ENCODE data around the gene MRGPRX2. TPM values are rescaled to one million over a fixed set of nuclear protein-coding genes. Genes with fewer than 3 reads are reported as not detected.
A peak's percentile ranks its signal among the peaks of the same experiment; 100 is the strongest.

Gene MRGPRX2
- total RNA-seq, 1 donor from 2014 or later, result not detected

DNA sequence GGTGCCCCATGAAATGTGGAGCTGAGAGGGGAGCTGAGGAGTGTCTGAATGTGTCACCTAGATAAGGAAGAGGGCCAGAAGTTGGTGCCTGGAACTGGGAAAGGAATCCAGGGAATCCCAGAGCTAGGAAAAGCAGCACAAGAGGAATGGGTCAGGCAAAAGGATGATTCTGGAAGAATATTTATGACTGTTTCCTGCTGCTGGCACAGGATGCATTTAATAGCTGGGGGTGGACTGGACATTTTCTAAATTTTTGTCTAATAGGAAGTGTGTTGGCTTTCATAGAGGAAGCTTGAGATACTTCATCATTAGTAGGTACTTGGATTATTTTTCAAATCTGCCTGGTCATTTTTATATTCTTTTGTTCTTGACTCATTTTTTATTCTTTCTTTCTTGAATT lies 17.4 kb upstream of the MRGPRX2 start:
- Mint-ChIP-seq H3K4me1 (ENCODE audit: low read depth, unreplicated experiment) (no peaks in the 10 kb centered on the region), H3K27ac (ENCODE audit: unreplicated experiment) (no peak overlapping the region), H3K4me3 (ENCODE audit: unreplicated experiment) (no peak overlapping the region), H3K9me3 (ENCODE audit: unreplicated experiment) (peaks cover 2% of the 10 kb centered on the region), H3K36me3 (ENCODE audit: unreplicated experiment) (no peaks in the 10 kb centered on the region), H3K27me3 (ENCODE audit: unreplicated experiment) (peaks cover 4% of the 10 kb centered on the region)
- DNase-seq, result no peak
- TF ChIP-seq, protein P1, sequence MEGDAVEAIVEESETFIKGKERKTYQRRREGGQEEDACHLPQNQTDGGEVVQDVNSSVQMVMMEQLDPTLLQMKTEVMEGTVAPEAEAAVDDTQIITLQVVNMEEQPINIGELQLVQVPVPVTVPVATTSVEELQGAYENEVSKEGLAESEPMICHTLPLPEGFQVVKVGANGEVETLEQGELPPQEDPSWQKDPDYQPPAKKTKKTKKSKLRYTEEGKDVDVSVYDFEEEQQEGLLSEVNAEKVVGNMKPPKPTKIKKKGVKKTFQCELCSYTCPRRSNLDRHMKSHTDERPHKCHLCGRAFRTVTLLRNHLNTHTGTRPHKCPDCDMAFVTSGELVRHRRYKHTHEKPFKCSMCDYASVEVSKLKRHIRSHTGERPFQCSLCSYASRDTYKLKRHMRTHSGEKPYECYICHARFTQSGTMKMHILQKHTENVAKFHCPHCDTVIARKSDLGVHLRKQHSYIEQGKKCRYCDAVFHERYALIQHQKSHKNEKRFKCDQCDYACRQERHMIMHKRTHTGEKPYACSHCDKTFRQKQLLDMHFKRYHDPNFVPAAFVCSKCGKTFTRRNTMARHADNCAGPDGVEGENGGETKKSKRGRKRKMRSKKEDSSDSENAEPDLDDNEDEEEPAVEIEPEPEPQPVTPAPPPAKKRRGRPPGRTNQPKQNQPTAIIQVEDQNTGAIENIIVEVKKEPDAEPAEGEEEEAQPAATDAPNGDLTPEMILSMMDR (IDR thresholded peaks at IDR 0.05; ENCODE audit: partially characterized antibody, unreplicated experiment), result no peak

DNA sequence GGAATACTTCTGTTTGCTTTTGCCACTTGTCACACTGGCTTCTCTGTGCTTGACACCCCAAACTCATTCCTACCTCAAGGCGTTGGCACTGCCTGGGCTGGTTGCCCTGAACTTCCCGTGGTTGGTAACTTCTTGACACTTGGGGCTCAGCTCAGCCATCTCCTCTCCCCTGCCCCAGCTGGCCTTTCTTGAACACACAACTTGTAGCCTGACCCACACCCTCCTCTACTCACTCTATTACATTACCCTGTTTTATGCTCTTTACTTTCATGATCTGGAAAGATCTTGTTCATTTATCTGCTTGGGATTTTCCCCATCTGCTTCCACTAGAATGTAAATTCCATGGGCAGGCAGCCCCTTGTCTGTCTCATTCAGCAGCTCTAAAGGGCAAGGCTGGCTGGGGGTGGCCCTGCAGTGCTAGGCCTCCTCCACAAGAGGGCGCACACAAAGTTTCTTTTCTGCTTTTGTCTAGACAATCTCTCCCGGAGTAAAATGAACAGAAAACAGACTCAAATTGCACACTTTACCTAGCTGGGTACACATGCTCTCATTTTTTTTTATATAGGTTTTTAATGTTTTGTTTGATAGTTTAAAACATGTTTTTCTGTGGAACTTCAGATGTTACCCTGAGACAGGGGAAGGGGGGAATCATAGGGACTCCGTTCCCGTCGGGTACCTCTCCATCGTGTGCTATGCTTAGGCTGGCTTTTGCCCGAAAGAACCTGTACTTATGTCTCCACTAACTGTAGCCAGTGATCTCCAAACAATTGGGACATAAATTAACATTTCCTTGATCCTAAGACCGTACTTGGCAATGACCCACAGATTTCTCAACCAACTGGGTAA lies 16.4 kb upstream of the MRGPRX2 start:
- Mint-ChIP-seq H3K4me1 (ENCODE audit: low read depth, unreplicated experiment) (peaks cover 1% of the 10 kb centered on the region), H3K27me3 (ENCODE audit: unreplicated experiment) (peaks cover 5% of the 10 kb centered on the region), H3K27ac (ENCODE audit: unreplicated experiment) (no peak overlapping the region), H3K9me3 (ENCODE audit: unreplicated experiment) (peaks cover 2% of the 10 kb centered on the region), H3K4me3 (ENCODE audit: unreplicated experiment) (no peak overlapping the region), H3K36me3 (ENCODE audit: unreplicated experiment) (no peaks in the 10 kb centered on the region)
- peak; percentile 78 for DNase-seq
- TF ChIP-seq, protein P1 (IDR thresholded peaks at IDR 0.05; ENCODE audit: partially characterized antibody, unreplicated experiment), result peak; percentile 97

DNA sequence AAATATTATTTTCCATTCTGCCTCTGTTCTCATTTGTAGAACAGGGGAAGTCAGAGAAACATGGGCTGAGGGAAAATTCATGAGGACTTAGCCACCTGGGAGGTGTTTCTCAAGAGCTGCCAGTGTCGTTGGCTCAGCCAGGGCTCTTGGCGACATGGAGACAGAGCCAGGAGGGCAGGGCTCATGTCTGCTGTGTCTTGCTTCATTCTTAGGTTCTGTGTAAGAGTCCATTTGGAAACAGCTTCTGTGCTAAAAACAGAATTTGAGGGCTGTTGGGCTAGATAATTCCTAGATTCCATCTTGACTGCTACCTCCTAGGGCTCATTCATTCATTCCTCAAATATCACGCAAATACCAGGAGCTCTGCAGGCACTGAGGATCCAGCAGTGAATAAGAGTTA lies 15.1 kb upstream of the MRGPRX2 start:
- Mint-ChIP-seq H3K27me3 (ENCODE audit: unreplicated experiment) (peaks cover 5% of the 10 kb centered on the region), H3K4me3 (ENCODE audit: unreplicated experiment) (no peak overlapping the region), H3K4me1 (ENCODE audit: low read depth, unreplicated experiment) (peaks cover 4% of the 10 kb centered on the region), H3K27ac (ENCODE audit: unreplicated experiment) (no peak overlapping the region), H3K36me3 (ENCODE audit: unreplicated experiment) (no peaks in the 10 kb centered on the region), H3K9me3 (ENCODE audit: unreplicated experiment) (peaks cover 4% of the 10 kb centered on the region)
- TF ChIP-seq, protein P1 (IDR thresholded peaks at IDR 0.05; ENCODE audit: partially characterized antibody, unreplicated experiment), result no peak
- no peak for DNase-seq

DNA sequence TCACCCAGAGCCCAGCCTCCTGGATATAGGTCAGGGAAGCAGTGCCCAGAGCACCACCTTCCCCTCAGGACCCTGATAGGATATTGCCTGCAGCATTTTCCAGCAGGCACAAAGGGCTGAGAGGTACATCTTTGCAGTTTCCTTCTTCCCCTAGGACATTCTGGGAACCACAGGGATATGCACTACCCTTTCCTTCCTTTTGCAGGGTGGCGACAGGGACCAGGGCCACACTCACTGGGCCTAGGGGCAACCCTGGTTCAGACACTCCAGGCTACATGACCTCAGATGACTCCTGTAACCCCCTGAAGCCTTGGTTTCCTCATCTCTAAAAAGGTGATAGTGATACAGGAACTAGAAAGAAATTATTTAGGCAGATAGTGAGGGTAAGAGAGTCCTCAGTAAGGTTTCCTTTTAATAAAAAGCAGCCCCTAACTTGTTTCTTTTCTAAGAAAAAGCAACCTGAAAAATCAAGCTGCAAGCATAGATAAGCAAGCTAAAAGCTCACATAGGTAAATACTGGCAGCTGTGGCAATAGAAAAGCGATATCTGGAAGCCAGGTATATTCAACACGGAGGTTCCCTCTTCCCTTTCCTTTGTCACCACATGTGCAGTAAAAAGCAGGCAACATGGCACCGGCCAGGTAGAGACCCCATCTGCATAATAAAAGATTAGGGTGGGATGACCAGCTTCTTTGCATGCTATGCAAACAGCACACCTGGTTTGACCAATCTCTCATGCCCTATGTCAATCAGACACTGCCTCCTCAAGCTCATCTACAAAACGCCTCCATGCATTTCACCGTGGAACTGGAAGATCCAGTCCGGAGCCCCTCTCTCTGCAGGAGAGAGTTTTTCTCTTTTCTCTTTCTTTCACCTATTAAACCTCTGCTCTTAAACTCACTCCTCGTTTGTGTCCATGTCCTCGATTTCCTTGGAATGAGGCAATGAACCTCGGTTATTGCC lies 13.2 kb upstream of the MRGPRX2 start:
- peaks cover 5% of the 10 kb centered on the region for H3K36me3 Mint-ChIP-seq (ENCODE audit: unreplicated experiment)
- H3K4me3 Mint-ChIP-seq (ENCODE audit: unreplicated experiment), result no peak overlapping the region
- H3K27me3 Mint-ChIP-seq (ENCODE audit: unreplicated experiment), result peaks cover 5% of the 10 kb centered on the region
- DNase-seq, result no peak
- peaks cover 4% of the 10 kb centered on the region for H3K4me1 Mint-ChIP-seq (ENCODE audit: low read depth, unreplicated experiment)
- no peak overlapping the region for H3K27ac Mint-ChIP-seq (ENCODE audit: unreplicated experiment)
- H3K9me3 Mint-ChIP-seq (ENCODE audit: unreplicated experiment), result peaks cover 7% of the 10 kb centered on the region
- TF ChIP-seq, protein P1 (IDR thresholded peaks at IDR 0.05; ENCODE audit: partially characterized antibody, unreplicated experiment), result no peak
